Trophoblast cell (in vitro differentiated cells and primary cell): ENCODE data around the gene LYZL1.
A peak's percentile ranks its signal among the peaks of the same experiment; 100 is the strongest.

Source experiments
- DNase-seq, 2 donors: peaks; one replicate each; pipeline ENCODE4 v3.0.0-alpha.2; 2016
- H2AFZ ChIP-seq: 2 replicates; pipeline ENCODE4 v1.6.1; 2013; ENCODE audit warnings: low read length, moderate library complexity, mild to moderate bottlenecking; ENCODE audit not compliant: insufficient read depth, poor library complexity
- H2AK5ac ChIP-seq: 2 replicates; pipeline ENCODE4 v1.6.1; 2013; ENCODE audit warnings: mild to moderate bottlenecking, low read length
- H2BK120ac ChIP-seq: 2 replicates; pipeline ENCODE4 v1.6.1; 2013; ENCODE audit warnings: low read length, mild to moderate bottlenecking, moderate library complexity; ENCODE audit not compliant: insufficient read depth, poor library complexity
- H2BK12ac ChIP-seq: 2 replicates; pipeline ENCODE4 v1.6.1; 2013; ENCODE audit warnings: mild to moderate bottlenecking, low read length, moderate library complexity
- H2BK5ac ChIP-seq: 2 replicates; pipeline ENCODE4 v1.6.1; 2013; ENCODE audit warnings: low read length, low read depth, moderate library complexity, mild to moderate bottlenecking; ENCODE audit not compliant: poor library complexity
- H3K14ac ChIP-seq: 2 replicates; pipeline ENCODE4 v1.6.1; 2013; ENCODE audit warnings: mild to moderate bottlenecking, low read length
- H3K18ac ChIP-seq: 2 replicates; pipeline ENCODE4 v1.6.1; 2013; ENCODE audit warnings: mild to moderate bottlenecking, low read length
- H3K23ac ChIP-seq: 2 replicates; pipeline ENCODE4 v1.6.1; 2013; ENCODE audit warnings: low read length
- H3K27ac ChIP-seq: 2 replicates; pipeline ENCODE4 v1.5.1; 2013; ENCODE audit warnings: low read depth, mild to moderate bottlenecking, inconsistent platforms, low read length, moderate library complexity
- H3K27me3 ChIP-seq: 2 replicates; pipeline ENCODE4 v1.6.1; 2013; ENCODE audit warnings: inconsistent platforms, mild to moderate bottlenecking, low read length, moderate library complexity; ENCODE audit not compliant: insufficient read depth
- H3K36me3 ChIP-seq, 2 experiments: 1 replicate in 1 of 2; 2 replicates in 1 of 2; pipeline ENCODE4 v1.6.1; 2013; ENCODE audit warnings: low read length in 2 of 2, mild to moderate bottlenecking in 2 of 2, moderate library complexity in 1 of 2; ENCODE audit not compliant: insufficient read depth in 2 of 2, control insufficient read depth in 1 of 2
- H3K4ac ChIP-seq: 2 replicates; pipeline ENCODE4 v1.6.1; 2013; ENCODE audit warnings: low read depth, mild to moderate bottlenecking, low read length, moderate library complexity
- H3K4me1 ChIP-seq, 2 experiments: 1 replicate in 1 of 2; 2 replicates in 1 of 2; pipeline ENCODE4 v1.6.1; 2013; ENCODE audit warnings: low read length in 2 of 2, mild to moderate bottlenecking in 2 of 2, moderate library complexity in 1 of 2; ENCODE audit not compliant: insufficient read depth in 2 of 2, control insufficient read depth in 1 of 2
- H3K4me2 ChIP-seq: 2 replicates; pipeline ENCODE4 v1.6.1; 2013; ENCODE audit warnings: inconsistent platforms, mild to moderate bottlenecking, low read length, moderate library complexity
- H3K4me3 ChIP-seq: 2 replicates; pipeline ENCODE4 v1.5.1; 2013; ENCODE audit warnings: mild to moderate bottlenecking, low read depth, low read length, inconsistent platforms
- H3K79me1 ChIP-seq: one replicate; pipeline ENCODE4 v1.6.1; 2013; ENCODE audit warnings: low read length
- H3K79me2 ChIP-seq: 2 replicates; pipeline ENCODE4 v1.6.1; 2013; ENCODE audit warnings: low read length, mild to moderate bottlenecking; ENCODE audit not compliant: control insufficient read depth, insufficient read depth, poor library complexity
- H3K9ac ChIP-seq: 2 replicates; pipeline ENCODE4 v1.6.1; 2013; ENCODE audit warnings: mild to moderate bottlenecking, low read length
- H3K9me3 ChIP-seq: 2 replicates; pipeline ENCODE4 v1.6.1; 2013; ENCODE audit warnings: low read depth, mild to moderate bottlenecking, control low read depth, inconsistent platforms, low read length; ENCODE audit not compliant: insufficient read depth
- H4K12ac ChIP-seq: 2 replicates; pipeline ENCODE4 v1.6.1; 2013; ENCODE audit warnings: low read depth, mild to moderate bottlenecking, low read length, moderate library complexity
- H4K8ac ChIP-seq: 2 replicates; pipeline ENCODE4 v1.6.1; 2013; ENCODE audit warnings: low read depth, mild to moderate bottlenecking, low read length, moderate library complexity
- H4K91ac ChIP-seq: one replicate; pipeline ENCODE4 v1.6.1; 2013; ENCODE audit warnings: low read depth, mild to moderate bottlenecking, low read length, moderate library complexity
- WGBS: extraction: QIAGEN DNeasy Blood & Tissue Kit; methylation state at CpG from one replicate; pipeline ENCODE4 v1.1.7; 2013; ENCODE audit warnings: missing lambda C conversion rate; ENCODE audit not compliant: insufficient read length, insufficient coverage; ENCODE audit errors: extremely low coverage; 5-methylcytosine and 5-hydroxymethylcytosine counted together

Gene LYZL1

DNA sequence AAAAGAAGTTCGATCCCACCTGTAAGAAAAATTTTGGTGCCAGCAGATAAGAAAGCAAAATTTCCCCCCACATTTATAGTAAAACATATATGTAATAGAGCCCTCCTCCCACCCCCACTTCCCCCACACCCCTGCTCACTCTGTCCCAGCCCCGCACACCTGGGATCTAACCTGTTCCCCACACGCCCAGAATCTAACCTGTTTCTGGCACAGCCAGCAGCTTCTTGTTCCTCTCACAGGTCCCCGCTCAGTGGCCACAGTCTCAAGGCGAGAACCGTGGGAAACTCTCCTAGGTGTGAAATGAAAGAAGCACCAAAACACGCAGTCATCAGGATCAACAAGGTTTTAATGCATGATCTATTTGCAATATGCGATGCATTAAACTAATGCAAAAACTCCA lies 32.8 kb downstream of the LYZL1 start:
- Histone ChIP-seq H3K9ac (no peak overlapping the region), H3K27me3 (no peaks in the 10 kb centered on the region), H3K79me2 (no peaks in the 10 kb centered on the region), H3K9me3 (no peaks in the 10 kb centered on the region), H4K91ac (no peak overlapping the region), H3K14ac (no peak overlapping the region), H2AK5ac (no peak overlapping the region), H4K8ac (no peak overlapping the region), H3K4ac (no peak overlapping the region), H4K12ac (no peak overlapping the region), H3K4me3 (no peak overlapping the region), H3K23ac (no peak overlapping the region), H3K36me3 (no peaks in the 10 kb centered on the region), H3K27ac (no peak overlapping the region), H3K79me1 (peaks cover 1% of the 10 kb centered on the region), H2BK12ac (no peak overlapping the region), H2AFZ (no peak overlapping the region), H3K4me2 (no peak overlapping the region), H3K4me1 (peaks cover 12 to 13% of the 10 kb centered on the region in 2 experiments), H2BK5ac (no peak overlapping the region), H3K18ac (no peak overlapping the region), H2BK120ac (no peak overlapping the region)
- no CpG with 5 or more reads among the region's 8 CpGs for WGBS
- DNase-seq: no peak

DNA sequence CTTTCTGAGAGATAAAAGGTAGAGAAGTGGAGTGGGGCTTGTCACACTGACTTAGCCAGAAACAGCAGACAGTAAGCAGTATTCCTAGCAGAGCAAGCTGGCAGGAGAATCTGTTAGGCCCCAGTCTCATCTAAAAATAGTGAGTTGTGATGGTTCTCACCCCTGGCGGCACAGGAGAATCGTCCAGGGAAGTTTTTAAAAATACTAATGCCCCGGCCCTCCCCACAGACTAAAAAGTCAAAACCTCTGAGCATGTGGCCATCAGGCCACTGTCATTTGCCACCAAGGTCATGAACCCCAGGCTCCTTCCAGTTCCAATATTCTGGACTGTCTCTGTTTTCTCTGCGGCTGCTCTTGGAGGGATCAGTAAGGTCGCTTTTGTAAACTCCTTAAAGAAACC lies 34.0 kb downstream of the LYZL1 start:
- H3K79me1 ChIP-seq: peaks cover 1% of the 10 kb centered on the region

DNA sequence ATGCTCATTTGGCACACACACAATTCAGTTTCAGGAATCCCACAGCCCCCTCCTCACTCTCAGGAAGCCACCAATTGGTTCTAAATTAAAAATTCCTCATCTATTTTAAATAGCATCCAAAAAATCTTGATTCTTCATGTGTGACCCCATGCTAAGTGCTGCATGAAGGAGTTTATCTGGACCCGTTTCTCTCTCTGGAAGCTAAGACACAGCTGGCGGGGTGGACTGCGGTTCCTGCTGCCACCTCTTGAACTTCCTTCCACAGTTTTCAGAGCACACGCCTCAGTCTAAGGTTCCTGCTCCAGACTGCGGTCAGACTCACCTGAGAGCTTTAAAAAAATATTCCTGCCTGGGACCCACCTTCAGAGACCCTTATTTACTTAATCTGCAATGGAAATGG lies 34.5 kb downstream of the LYZL1 start:
- Histone ChIP-seq H2AK5ac (no peak overlapping the region), H4K91ac (no peak overlapping the region), H3K9ac (no peak overlapping the region), H3K36me3 (no peaks in the 10 kb centered on the region), H2BK5ac (no peak overlapping the region), H3K4me1 (peaks cover 11 to 13% of the 10 kb centered on the region in 2 experiments), H3K23ac (no peak overlapping the region), H3K27me3 (no peaks in the 10 kb centered on the region), H3K4me3 (no peak overlapping the region), H2BK120ac (no peak overlapping the region), H3K9me3 (no peaks in the 10 kb centered on the region), H3K79me2 (no peaks in the 10 kb centered on the region), H4K12ac (no peak overlapping the region), H3K79me1 (peaks cover 1% of the 10 kb centered on the region), H3K27ac (no peak overlapping the region), H2AFZ (no peak overlapping the region), H3K4me2 (no peak overlapping the region), H4K8ac (no peak overlapping the region), H2BK12ac (peak overlapping the region; percentile 31), H3K18ac (no peak overlapping the region), H3K4ac (no peak overlapping the region), H3K14ac (no peak overlapping the region)
- no CpG with 5 or more reads among the region's 5 CpGs for WGBS
- DNase-seq: no peak

More for the DNA sequence above, 34.0 kb downstream of the LYZL1 start:
- H2BK120ac ChIP-seq: no peak overlapping the region
- no peak overlapping the region for H3K18ac ChIP-seq
- no peaks in the 10 kb centered on the region for H3K9me3 ChIP-seq
- DNase-seq: no peak
- no peak overlapping the region for H3K23ac ChIP-seq
- no peaks in the 10 kb centered on the region for H3K27me3 ChIP-seq
- H3K36me3 ChIP-seq: no peaks in the 10 kb centered on the region
- no peak overlapping the region for H3K14ac ChIP-seq
- no peak overlapping the region for H3K4ac ChIP-seq
- H2AK5ac ChIP-seq: no peak overlapping the region
- peaks cover 12 to 13% of the 10 kb centered on the region in 2 experiments for H3K4me1 ChIP-seq
- H2AFZ ChIP-seq: no peak overlapping the region
- H3K4me2 ChIP-seq: no peak overlapping the region
- no peak overlapping the region for H4K8ac ChIP-seq
- no peak overlapping the region for H2BK5ac ChIP-seq
- no CpG with 5 or more reads among the region's 5 CpGs for WGBS
- no peak overlapping the region for H3K4me3 ChIP-seq
- no peak overlapping the region for H2BK12ac ChIP-seq
- H3K79me2 ChIP-seq: no peaks in the 10 kb centered on the region
- H4K12ac ChIP-seq: no peak overlapping the region
- no peak overlapping the region for H3K9ac ChIP-seq
- no peak overlapping the region for H4K91ac ChIP-seq
- H3K27ac ChIP-seq: no peak overlapping the region

DNA sequence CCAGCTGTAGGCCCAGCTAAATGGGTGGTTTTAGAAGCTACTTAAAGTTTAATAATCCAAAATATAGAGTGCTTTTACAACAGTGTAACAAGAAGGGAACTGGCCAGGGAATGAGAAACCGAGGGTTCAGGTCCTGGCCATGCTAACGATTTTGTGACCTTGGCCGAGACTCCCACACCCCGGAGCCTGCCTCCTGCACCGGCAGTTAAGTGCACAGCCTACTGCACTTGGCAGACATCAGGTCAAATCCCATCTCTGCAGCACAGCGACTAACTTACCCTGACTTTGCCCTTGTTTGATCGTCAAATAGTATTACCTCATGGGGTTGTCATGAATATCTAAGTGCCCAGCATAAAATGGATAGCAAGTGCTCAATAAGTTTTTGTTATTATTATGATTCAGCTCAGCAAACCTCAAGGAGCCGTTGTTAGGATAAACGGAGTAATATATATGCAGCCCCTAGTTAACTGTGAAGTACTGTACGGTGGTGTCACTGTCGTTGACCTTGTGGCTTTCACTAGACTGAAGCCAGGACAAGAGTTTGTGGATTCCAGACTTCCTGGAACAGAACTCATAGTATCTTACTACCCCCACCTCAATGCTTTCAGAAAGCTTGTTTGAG lies 35.5 kb downstream of the LYZL1 start:
- H2BK12ac ChIP-seq: peak overlapping the region; percentile 8
- no peak overlapping the region for H3K9ac ChIP-seq
- H3K36me3 ChIP-seq: no peaks in the 10 kb centered on the region
- no peak overlapping the region for H2BK5ac ChIP-seq
- no peak overlapping the region for H4K12ac ChIP-seq
- peaks cover 10 to 13% of the 10 kb centered on the region in 2 experiments for H3K4me1 ChIP-seq
- no peak overlapping the region for H2AFZ ChIP-seq
- H3K79me2 ChIP-seq: no peaks in the 10 kb centered on the region
- peak overlapping the region; percentile 49 for H4K91ac ChIP-seq
- H3K4me2 ChIP-seq: no peak overlapping the region
- H3K4ac ChIP-seq: no peak overlapping the region
- H3K27me3 ChIP-seq: no peaks in the 10 kb centered on the region
- no peaks in the 10 kb centered on the region for H3K9me3 ChIP-seq
- H4K8ac ChIP-seq: no peak overlapping the region
- WGBS: no CpG with 5 or more reads among the region's 11 CpGs
- H2AK5ac ChIP-seq: no peak overlapping the region
- no peak overlapping the region for H3K14ac ChIP-seq
- H3K79me1 ChIP-seq: peaks cover 1% of the 10 kb centered on the region
- no peak overlapping the region for H3K4me3 ChIP-seq
- H3K18ac ChIP-seq: no peak overlapping the region
- H3K27ac ChIP-seq: no peak overlapping the region
- H2BK120ac ChIP-seq: no peak overlapping the region
- H3K23ac ChIP-seq: no peak overlapping the region
- no peak for DNase-seq
